H1 (cell line): ENCODE results near the gene TCHP. TPM values are rescaled to one million over a fixed set of nuclear protein-coding genes. Genes with fewer than 3 reads are reported as not detected.

Experiments
- CTCF ChIA-PET: fragments of 300-600 bp; sonication (Branson Sonifier 250); formaldehyde crosslinking; loops from one replicate; lab custom pipeline; 2021; ENCODE audit not compliant: partially characterized antibody; lab: Charles Lee
- POLR2A ChIA-PET: fragments of 300-600 bp; sonication (Branson Sonifier 250); formaldehyde crosslinking; loops from one replicate; lab custom pipeline; 2021; ENCODE audit warnings: inconsistent platforms; ENCODE audit not compliant: partially characterized antibody; lab: Charles Lee
- DNase-seq, 2 experiments: peaks; one replicate each; pipeline versions ENCODE4 v3.0.0 to v3.0.0-alpha.2; 2010 to 2022; ENCODE audit warnings: low spot score in 2 of 2, low read depth in 1 of 2, mixed read lengths in 1 of 2
- FAIRE-seq: peaks from 2 replicates; lab custom pipeline; 2011; peaks lifted over from hg19 to GRCh38; lab: Jason Lieb, UNC
- H2AFZ ChIP-seq: 2 replicates; pipeline ENCODE4 v1.8.1; 2012; ENCODE audit warnings: low read length, inconsistent platforms
- H2AK5ac ChIP-seq: 2 replicates; pipeline ENCODE4 v1.6.1; 2013; ENCODE audit warnings: low read depth, low read length
- H2BK120ac ChIP-seq: replicated peaks from 2 replicates; pipeline ENCODE3; 2013; ENCODE audit warnings: low read depth, low read length, inconsistent platforms
- H2BK12ac ChIP-seq: 2 replicates; pipeline ENCODE4 v1.6.1; 2013; ENCODE audit warnings: low read depth, low read length
- H2BK15ac ChIP-seq: 2 replicates; pipeline ENCODE4 v1.6.1; 2013; ENCODE audit warnings: low read length
- H2BK20ac ChIP-seq: 2 replicates; pipeline ENCODE4 v1.6.1; 2013; ENCODE audit warnings: low read length
- H2BK5ac ChIP-seq: 2 replicates; pipeline ENCODE4 v1.6.1; 2013; ENCODE audit warnings: low read depth, low read length
- H3K14ac ChIP-seq: 2 replicates; pipeline ENCODE4 v1.6.1; 2013; ENCODE audit warnings: inconsistent platforms; ENCODE audit not compliant: insufficient read length
- H3K18ac ChIP-seq: 2 replicates; pipeline ENCODE4 v1.6.1; 2013; ENCODE audit warnings: low read length; ENCODE audit errors: extremely low read depth
- H3K23ac ChIP-seq: 2 replicates; pipeline ENCODE4 v1.6.1; 2013; ENCODE audit warnings: inconsistent platforms; ENCODE audit not compliant: insufficient read length
- H3K23me2 ChIP-seq: 2 replicates; pipeline ENCODE4 v1.6.1; 2013; ENCODE audit warnings: low read depth, low read length
- H3K27ac ChIP-seq: 2 replicates; pipeline ENCODE4 v1.6.1; 2011; ENCODE audit warnings: low read depth, low read length, inconsistent platforms
- H3K27me3 ChIP-seq, 4 experiments: replicated peaks in 1 of 4; 1 replicate in 1 of 4; 2 replicates in 3 of 4; pipeline versions ENCODE4 v1.6.1 to v1.8.1; 2011 to 2013; ENCODE audit warnings: low read length in 3 of 4, mild to moderate bottlenecking in 3 of 4, inconsistent platforms in 2 of 4, mixed read lengths in 2 of 4, moderate library complexity in 1 of 4; ENCODE audit not compliant: control insufficient read depth in 3 of 4, insufficient read depth in 3 of 4; ENCODE audit errors: extremely low read depth in 1 of 4
- H3K36me3 ChIP-seq, 4 experiments: 2 replicates each; pipeline versions ENCODE4 v1.6.1 to v1.8.1; 2011 to 2013; ENCODE audit warnings: mild to moderate bottlenecking in 4 of 4, low read length in 3 of 4, moderate library complexity in 2 of 4, control low read depth in 1 of 4, inconsistent platforms in 1 of 4; ENCODE audit not compliant: insufficient read depth in 4 of 4, control insufficient read depth in 2 of 4
- H3K4ac ChIP-seq: replicated peaks from 2 replicates; pipeline ENCODE3; 2013; ENCODE audit warnings: low read length, low read depth, mixed read lengths, inconsistent platforms; ENCODE audit not compliant: insufficient read length
- H3K4me1 ChIP-seq, 4 experiments: replicated peaks in 1 of 4; 1 replicate in 1 of 4; 2 replicates in 3 of 4; pipeline versions ENCODE4 v1.6.1 to v1.8.1; 2011 to 2013; ENCODE audit warnings: low read length in 3 of 4, inconsistent platforms in 2 of 4, mixed read lengths in 1 of 4; ENCODE audit not compliant: insufficient read depth in 4 of 4, control insufficient read depth in 3 of 4
- H3K4me2 ChIP-seq, 2 experiments: 2 replicates each; pipeline versions ENCODE4 v1.6.1 to v1.8.1; 2011 to 2013; ENCODE audit warnings: low read depth in 2 of 2, low read length in 2 of 2, control low read depth in 1 of 2, inconsistent platforms in 1 of 2, mild to moderate bottlenecking in 1 of 2; ENCODE audit not compliant: insufficient read depth in 1 of 2
- H3K4me3 ChIP-seq, 4 experiments: fragments of 200-600, 300-600 bp in 1 of 4; sonication (generic), shearing (Covaris generic), sonication (Bioruptor Twin) in 1 of 4; 2 replicates each; pipeline versions ENCODE4 v1.5.1 to v1.8.1; 2011 to 2016; ENCODE audit warnings: low read length in 4 of 4, low read depth in 3 of 4, control low read depth in 2 of 4, inconsistent platforms in 2 of 4, mild to moderate bottlenecking in 2 of 4, mixed read lengths in 1 of 4, moderate library complexity in 1 of 4; ENCODE audit not compliant: insufficient read depth in 2 of 4; ENCODE audit errors: extremely low read depth in 1 of 4
- H3K56ac ChIP-seq: replicated peaks from 2 replicates; pipeline ENCODE3; 2013; ENCODE audit warnings: low read depth, mild to moderate bottlenecking, mixed read lengths, low read length, inconsistent platforms; ENCODE audit not compliant: insufficient read length
- H3K79me1 ChIP-seq: 2 replicates; pipeline ENCODE4 v1.6.1; 2013; ENCODE audit warnings: low read depth, low read length, control low read depth
- H3K79me2 ChIP-seq, 2 experiments: 2 replicates each; pipeline versions ENCODE4 v1.6.1 to v1.8.1; 2012 to 2013; ENCODE audit warnings: low read length in 2 of 2, mild to moderate bottlenecking in 2 of 2, inconsistent platforms in 1 of 2; ENCODE audit not compliant: insufficient read depth in 2 of 2, control insufficient read depth in 1 of 2
- H3K9ac ChIP-seq, 4 experiments: replicated peaks in 1 of 4; 1 replicate in 1 of 4; 2 replicates in 3 of 4; pipeline versions ENCODE4 v1.6.1 to v1.8.1; 2011 to 2013; ENCODE audit warnings: low read depth in 3 of 4, low read length in 3 of 4, control low read depth in 2 of 4, mild to moderate bottlenecking in 2 of 4, moderate library complexity in 2 of 4, inconsistent platforms in 1 of 4; ENCODE audit errors: extremely low read depth in 1 of 4
- H3K9me3 ChIP-seq, 2 experiments: 2 replicates each; pipeline versions ENCODE4 v1.6.1 to v1.8.1; 2012 to 2013; ENCODE audit warnings: mild to moderate bottlenecking in 2 of 2, moderate library complexity in 2 of 2, control low read depth in 1 of 2, inconsistent platforms in 1 of 2, low read depth in 1 of 2, low read length in 1 of 2, mixed read lengths in 1 of 2; ENCODE audit not compliant: insufficient read depth in 2 of 2
- H4K20me1 ChIP-seq, 2 experiments: replicated peaks in 1 of 2; 2 replicates each; pipeline versions ENCODE3 to v1.8.1; 2011 to 2013; ENCODE audit warnings: inconsistent platforms in 2 of 2, low read length in 2 of 2, mild to moderate bottlenecking in 1 of 2; ENCODE audit not compliant: insufficient read depth in 2 of 2, control insufficient read depth in 1 of 2
- H4K5ac ChIP-seq: 2 replicates; pipeline ENCODE4 v1.6.1; 2013; ENCODE audit warnings: low read length, low read depth, mixed read lengths, inconsistent platforms; ENCODE audit not compliant: insufficient read length
- H4K8ac ChIP-seq: 2 replicates; pipeline ENCODE4 v1.8.0; 2013; ENCODE audit warnings: mild to moderate bottlenecking, moderate library complexity, low read length, inconsistent platforms; ENCODE audit not compliant: insufficient read depth; ENCODE audit errors: extremely low read depth
- H4K91ac ChIP-seq: replicated peaks from 2 replicates; pipeline ENCODE3; 2013; ENCODE audit warnings: low read length, mixed read lengths, inconsistent platforms; ENCODE audit not compliant: insufficient read length
- ATF2 ChIP-seq: IDR thresholded peaks from 2 replicates; pipeline ENCODE4 v1.6.1; 2012; ENCODE audit warnings: low read length, inconsistent platforms
- BRCA1 ChIP-seq: IDR thresholded peaks from 2 replicates; pipeline ENCODE4 v1.6.1; 2012; ENCODE audit warnings: low read depth, low read length, improper control_type of control experiment
- CBX8 ChIP-seq: fragments of 300-800, 300-1000 bp; sonication (generic); IDR thresholded peaks from 2 replicates; pipeline ENCODE4 v1.7.1; 2016; ENCODE audit warnings: low read depth, low read length, borderline replicate concordance
- HDAC2 ChIP-seq, 2 experiments: fragments of 300-600 bp in 1 of 2; sonication (generic) in 1 of 2; IDR thresholded peaks; 2 replicates each; pipeline ENCODE4 v1.6.1; 2011 to 2012; ENCODE audit warnings: low read depth in 2 of 2, low read length in 2 of 2, mild to moderate bottlenecking in 2 of 2, moderate library complexity in 2 of 2, borderline replicate concordance in 1 of 2, inconsistent platforms in 1 of 2
- JUND ChIP-seq: IDR thresholded peaks from 2 replicates; pipeline ENCODE4 v1.6.1; 2011; ENCODE audit warnings: mild to moderate bottlenecking, improper control_type of control experiment, low read length
- MAFK ChIP-seq: IDR thresholded peaks from 2 replicates; pipeline ENCODE4 v1.6.1; 2012; ENCODE audit warnings: low read depth, mild to moderate bottlenecking, improper control_type of control experiment, low read length
- PHF8 ChIP-seq: fragments of 200-600 bp; sonication (generic); conservative IDR thresholded peaks from 2 replicates; pipeline ENCODE4 v1.7.1; 2012; ENCODE audit warnings: low read depth, mild to moderate bottlenecking, inconsistent platforms, low read length, moderate library complexity
- RBBP5 ChIP-seq: IDR thresholded peaks from 2 replicates; pipeline ENCODE4 v1.7.1; 2012; ENCODE audit warnings: low read depth, mild to moderate bottlenecking, inconsistent platforms, low read length, moderate library complexity, borderline replicate concordance
- SIN3A ChIP-seq, 2 experiments: IDR thresholded peaks in 1 of 2; conservative IDR thresholded peaks in 1 of 2; 2 replicates each; pipeline ENCODE4 v1.6.1; 2011 to 2012; ENCODE audit warnings: low read length in 2 of 2, improper control_type of control experiment in 1 of 2, low read depth in 1 of 2, mild to moderate bottlenecking in 1 of 2
- SIX5 ChIP-seq: IDR thresholded peaks from 2 replicates; pipeline ENCODE4 v1.6.1; 2011; ENCODE audit warnings: mild to moderate bottlenecking, low read depth, low read length
- SP1 ChIP-seq: IDR thresholded peaks from 2 replicates; pipeline ENCODE4 v1.6.1; 2011; ENCODE audit warnings: low read depth, low read length
- WGBS, 2 experiments: shearing (Covaris generic) in 1 of 2; methylation state at CpG; one replicate each; pipeline versions ENCODE4 v1.1.6 to v1.1.7; 2013 to 2015; ENCODE audit warnings: low lambda C conversion rate in 2 of 2, mixed read lengths in 2 of 2, inconsistent platforms in 1 of 2, low coverage in 1 of 2, missing lambda C conversion rate in 1 of 2; ENCODE audit not compliant: insufficient replicate concordance in 2 of 2, insufficient coverage in 1 of 2, insufficient read length in 1 of 2; ENCODE audit errors: extremely low coverage in 1 of 2, missing lambda C conversion rate in 1 of 2; 5-methylcytosine and 5-hydroxymethylcytosine counted together
- polyA plus RNA-seq, 7 experiments: library from polyadenylated mRNA; depleted of rRNA in 3 of 7; stranded (reverse) in 5 of 7; unstranded in 2 of 7; fragments of >200 nt in 5 of 7; fragments of 200-250 nt in 2 of 7; gene quantifications; 1 replicate in 5 of 7; 2 replicates in 1 of 7; 4 replicates in 1 of 7; pipeline versions ENCODE4 v1.2.1 to v1.2.3, GENCODE V29; 2011 to 2013; ENCODE audit warnings: missing spikeins in 2 of 7, mixed read lengths in 2 of 7
- total RNA-seq: library from RNA; stranded (reverse); fragmentation: NEBNext Ultra II Directional; extraction: Animal tissue kit (Norgen Biotek cat#: 25700); gene quantifications from 2 replicates; pipeline ENCODE4 v1.2.1, GENCODE V29; 2021

TCHP gene
- total and polyA plus RNA-seq, 2 of the 8 experiments (the other 6 are each of a cell fraction or from before 2014, with no cell fraction given) = 2.8 to 4.5 TPM

- DNase-seq (no peak), FAIRE-seq (no peak)
- H2BK12ac ChIP-seq = no peak overlapping the region
- H4K8ac ChIP-seq = no peak overlapping the region
- H4K20me1 ChIP-seq = no peaks in the 10 kb centered on the region
- H3K23me2 ChIP-seq = no peaks in the 10 kb centered on the region
- no peak overlapping the region for H3K56ac ChIP-seq
- H3K4me3 ChIP-seq = no peak overlapping the region
- no peak overlapping the region for H2BK120ac ChIP-seq
- H3K27me3 ChIP-seq = no peaks in the 10 kb centered on the region
- H3K79me1 ChIP-seq = no peaks in the 10 kb centered on the region
- no peaks in the 10 kb centered on the region for H3K79me2 ChIP-seq
- no peak overlapping the region for H2AFZ ChIP-seq
- no peak overlapping the region for H4K5ac ChIP-seq
- no peak overlapping the region for H2BK15ac ChIP-seq
- H3K18ac ChIP-seq = no peak overlapping the region
- no peak overlapping the region for H3K4ac ChIP-seq
- H2BK20ac ChIP-seq = no peak overlapping the region
- H3K23ac ChIP-seq = no peak overlapping the region
- no peaks in the 10 kb centered on the region for H3K9me3 ChIP-seq
- POLR2A ChIA-PET = interaction anchor here (0.6 kb wide), 1 partner anchor 68 kb away, joined by 3 read pairs; no protein-coding TSS in a partner anchor
- no peak overlapping the region for H2BK5ac ChIP-seq
- H3K14ac ChIP-seq = no peak overlapping the region
- no peak overlapping the region for H4K91ac ChIP-seq
- no peak overlapping the region for H2AK5ac ChIP-seq
- no peak overlapping the region for H3K27ac ChIP-seq
- no peak overlapping the region for H3K9ac ChIP-seq
- CTCF ChIA-PET = interaction anchor here (0.6 to 10.4 kb wide), 30 partner anchors 8 to 454 kb away, joined by 3 to 114 read pairs (median 4); no protein-coding TSS in a partner anchor
- H3K4me2 ChIP-seq = no peak overlapping the region
- WGBS, 2 experiments = 92% methylated on average over 12 of the region's 12 CpGs; no CpG with 5 or more reads in 1 of the 2 experiments
- no peaks in the 10 kb centered on the region; a peak in 1 of 7 replicates for H3K4me1 ChIP-seq
- H3K36me3 ChIP-seq = peaks cover 3 to 11% (median 7%) of the 10 kb centered on the region in 4 experiments; a peak in 6 of 8 replicates
- no peak for TF ChIP-seq SP1
- TF ChIP-seq SIX5 = no peak
- no peak for TF ChIP-seq BRCA1
- no peak for TF ChIP-seq HDAC2 (IDR thresholded peaks at IDR 0.05; ENCODE audit: borderline replicate concordance in 1 of 2, low read depth in 2 of 2, low read length in 2 of 2)
- no peak for TF ChIP-seq RBBP5
- TF ChIP-seq PHF8 = no peak
- no peak for TF ChIP-seq MAFK
- TF ChIP-seq JUND = no peak
- TF ChIP-seq CBX8 = no peak
- TF ChIP-seq ATF2 = no peak
- TF ChIP-seq SIN3A (conservative IDR thresholded peaks at IDR 0.05 in 1 of 2, IDR thresholded peaks at IDR 0.05 in 1 of 2; ENCODE audit: low read depth in 1 of 2, low read length in 2 of 2) = no peak
Observed at GRCh38 chr12:109928058-109928656, 28.1 kb downstream of the TCHP start.
